ENCODE results near the gene NUTM2A.
"Not testable (repeated sequence)": the region's sequence is repeated elsewhere in the genome, so short reads cannot be mapped to it uniquely, and the experiment has no call there.

The NUTM2A gene

DNA sequence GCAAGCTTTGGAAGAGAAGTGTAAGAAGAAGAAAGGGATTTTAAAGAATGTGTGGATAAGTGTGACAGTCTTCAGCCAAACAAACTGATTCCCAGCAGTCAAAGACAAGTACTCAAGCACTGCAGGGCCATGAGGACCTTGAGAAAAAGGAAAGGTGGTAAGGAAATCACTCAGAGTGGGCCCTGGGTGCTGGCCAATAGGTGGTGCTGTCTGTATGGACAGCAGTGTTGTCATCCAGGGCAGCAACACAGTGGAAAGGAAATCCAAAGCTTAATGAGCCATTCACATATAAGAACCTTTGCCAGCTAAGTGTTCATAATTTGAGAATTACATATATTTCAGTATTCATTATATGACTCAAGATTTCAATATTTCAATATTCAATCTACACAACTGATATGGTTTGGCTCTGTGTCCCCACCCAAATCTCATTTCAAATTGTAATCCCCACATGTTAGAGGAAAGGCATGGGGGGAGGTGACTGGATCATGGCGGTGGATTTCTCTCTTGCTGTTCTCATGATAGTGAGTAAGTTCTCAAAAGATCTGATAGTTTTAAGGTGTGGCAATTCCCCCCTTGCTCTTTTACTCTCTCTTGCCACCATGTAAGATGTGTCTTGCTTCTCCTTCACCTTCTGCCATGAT lies 55.6 kb downstream of the NUTM2A start:
- not testable (repeated sequence) for DNase-seq
